Measurements from ENCODE around the gene MTMR1. TPM values are rescaled to one million over a fixed set of nuclear protein-coding genes. Genes with fewer than 3 reads are reported as not detected.

Gene MTMR1
- total and polyA plus RNA-seq, 9 of the 15 experiments (the other 6 are each of a cell fraction or from before 2014, with no cell fraction given): 0.96 to 35.4 (median 22.4) TPM

GRCh38 chrX:150693725-150694574 lies 754 bp downstream of the MTMR1 start (continued):
- TF ChIP-seq RCOR1 (IDR thresholded peaks at IDR 0.05; ENCODE audit: borderline replicate concordance in 1 of 2, low read depth in 2 of 2, low read length in 2 of 2) (no peak), HINFP (tag; conservative IDR thresholded peaks at IDR 0.05; ENCODE audit: low read depth) (no peak), CXXC5 (CRISPR knock-in tag; IDR thresholded peaks at IDR 0.05) (no peak), ARID4B (CRISPR knock-in tag; IDR thresholded peaks at IDR 0.05) (no peak), ZSCAN32 (CRISPR knock-in tag; IDR thresholded peaks at IDR 0.05) (no peak), ATF7 (IDR thresholded peaks at IDR 0.05) (no peak), NELFE (IDR thresholded peaks at IDR 0.05; ENCODE audit: insufficient read depth, insufficient read length) (no peak), NFATC3 (IDR thresholded peaks at IDR 0.05) (no peak), RNF2 (IDR thresholded peaks at IDR 0.05) (no peak), CLOCK (CRISPR knock-in tag; IDR thresholded peaks at IDR 0.05; ENCODE audit: borderline replicate concordance) (no peak), SMARCA4 (IDR thresholded peaks at IDR 0.05) (no peak), RBM17 (IDR thresholded peaks at IDR 0.05; ENCODE audit: borderline replicate concordance, low read depth, low read length) (no peak), MLX (CRISPR knock-in tag; conservative IDR thresholded peaks at IDR 0.05) (no peak), SMARCC2 (IDR thresholded peaks at IDR 0.05; ENCODE audit: low read depth) (no peak), CREBBP (IDR thresholded peaks at IDR 0.05; ENCODE audit: low read depth, low read length) (no peak), NFIX (CRISPR knock-in tag; IDR thresholded peaks at IDR 0.05; ENCODE audit: low read depth) (no peak), EHMT2 (IDR thresholded peaks at IDR 0.05) (no peak)
